Measurements from ENCODE around the gene SMIM35.
"Not testable (repeated sequence)": the region's sequence is repeated elsewhere in the genome, so short reads cannot be mapped to it uniquely, and the experiment has no call there.

The SMIM35 gene

GRCh38 chr11:117983163-117983475 lies 103.6 kb downstream of the SMIM35 start:
- H3K4me3 ChIP-seq (ENCODE audit: low read depth, low read length), result no peak overlapping the region
- no peaks in the 10 kb centered on the region for H3K36me3 ChIP-seq (ENCODE audit: control insufficient read depth, insufficient read depth, low read length)
- H3K79me2 ChIP-seq, result no peaks in the 10 kb centered on the region
- no peaks in the 10 kb centered on the region for H3K9me3 ChIP-seq (ENCODE audit: control insufficient read depth, low read length)
- no peak overlapping the region for H3K4me2 ChIP-seq (ENCODE audit: low read length)
- H3K27ac ChIP-seq, result no peak overlapping the region
- H3K27me3 ChIP-seq (ENCODE audit: control insufficient read depth, insufficient read depth, low read length), result no peaks in the 10 kb centered on the region
- no peaks in the 10 kb centered on the region for H3K4me1 ChIP-seq
- no peak overlapping the region for H2AFZ ChIP-seq
- no peak for TF ChIP-seq CTCF (IDR thresholded peaks at IDR 0.05)
- no peak overlapping the region for H3K9ac ChIP-seq

DNA sequence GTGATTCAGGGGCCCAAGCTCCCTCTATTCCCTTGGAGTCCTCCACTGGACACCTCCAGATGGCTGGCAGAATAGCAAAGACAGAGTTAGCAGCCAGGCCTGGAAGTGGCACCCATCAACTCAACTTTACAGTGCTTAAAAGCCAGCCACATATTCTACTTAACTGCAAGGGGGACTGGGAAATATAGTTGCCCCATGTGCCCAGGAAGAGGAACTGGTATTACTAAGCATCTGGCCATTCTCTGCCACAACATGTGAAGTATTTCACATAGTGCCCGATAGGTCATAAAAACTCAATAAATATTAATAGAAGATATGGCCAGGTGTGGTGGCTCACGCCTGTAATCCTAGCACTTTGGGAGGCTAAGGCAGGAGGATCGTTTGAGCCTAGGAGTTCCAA lies 106.0 kb downstream of the SMIM35 start:
- no peaks in the 10 kb centered on the region for H3K36me3 ChIP-seq (ENCODE audit: control insufficient read depth, insufficient read depth, low read length)
- H3K9me3 ChIP-seq (ENCODE audit: control insufficient read depth, low read length), result no peaks in the 10 kb centered on the region
- H3K27me3 ChIP-seq (ENCODE audit: control insufficient read depth, insufficient read depth, low read length), result no peaks in the 10 kb centered on the region
- H3K4me2 ChIP-seq (ENCODE audit: low read length), result no peak overlapping the region
- H3K4me1 ChIP-seq, result no peaks in the 10 kb centered on the region
- H3K79me2 ChIP-seq, result no peaks in the 10 kb centered on the region
- no peak overlapping the region for H3K4me3 ChIP-seq (ENCODE audit: low read depth, low read length)
- H3K27ac ChIP-seq, result no peak overlapping the region
- H2AFZ ChIP-seq, result no peak overlapping the region
- no peak overlapping the region for H3K9ac ChIP-seq
- TF ChIP-seq CTCF (IDR thresholded peaks at IDR 0.05), result no peak

DNA sequence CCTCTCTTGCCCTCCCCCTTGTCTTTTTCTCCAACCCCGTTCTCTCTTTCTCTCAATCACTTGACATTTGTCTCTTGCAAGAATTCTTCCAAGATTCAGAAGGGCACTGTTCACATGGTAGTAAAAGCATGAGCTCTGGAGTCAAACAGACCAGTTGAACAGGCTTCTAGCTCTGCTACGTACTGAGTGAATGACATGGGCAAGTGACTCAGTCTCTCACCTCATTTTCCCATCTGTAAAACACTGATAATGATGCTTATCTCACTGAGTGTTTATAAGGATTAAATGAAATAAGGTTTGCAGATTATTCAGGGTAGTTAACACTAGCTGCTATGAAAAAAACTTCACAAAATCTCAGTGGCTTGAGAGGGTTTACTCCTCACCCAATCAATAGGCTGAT lies 106.5 kb downstream of the SMIM35 start:
- Histone ChIP-seq H3K9ac (no peak overlapping the region), H3K4me3 (ENCODE audit: low read depth, low read length) (no peak overlapping the region), H3K4me1 (no peaks in the 10 kb centered on the region), H3K9me3 (ENCODE audit: control insufficient read depth, low read length) (no peaks in the 10 kb centered on the region), H3K79me2 (no peaks in the 10 kb centered on the region), H3K27ac (no peak overlapping the region), H3K4me2 (ENCODE audit: low read length) (no peak overlapping the region), H3K27me3 (ENCODE audit: control insufficient read depth, insufficient read depth, low read length) (no peaks in the 10 kb centered on the region), H3K36me3 (ENCODE audit: control insufficient read depth, insufficient read depth, low read length) (no peaks in the 10 kb centered on the region), H2AFZ (no peak overlapping the region)
- no peak for TF ChIP-seq CTCF (IDR thresholded peaks at IDR 0.05)

GRCh38 chr11:117979481-117980211 lies 107.1 kb downstream of the SMIM35 start:
- no peak overlapping the region for H3K4me2 ChIP-seq (ENCODE audit: low read length)
- no peak for TF ChIP-seq CTCF (IDR thresholded peaks at IDR 0.05)
- H3K4me3 ChIP-seq (ENCODE audit: low read depth, low read length), result no peak overlapping the region
- H3K79me2 ChIP-seq, result no peaks in the 10 kb centered on the region
- no peaks in the 10 kb centered on the region for H3K36me3 ChIP-seq (ENCODE audit: control insufficient read depth, insufficient read depth, low read length)
- H3K27ac ChIP-seq, result no peak overlapping the region
- H3K27me3 ChIP-seq (ENCODE audit: control insufficient read depth, insufficient read depth, low read length), result no peaks in the 10 kb centered on the region
- H2AFZ ChIP-seq, result no peak overlapping the region
- H3K9me3 ChIP-seq (ENCODE audit: control insufficient read depth, low read length), result no peaks in the 10 kb centered on the region
- H3K4me1 ChIP-seq, result no peaks in the 10 kb centered on the region
- no peak overlapping the region for H3K9ac ChIP-seq

- H3K9ac ChIP-seq, result no peak overlapping the region
- H3K79me2 ChIP-seq, result no peaks in the 10 kb centered on the region
- H3K36me3 ChIP-seq (ENCODE audit: control insufficient read depth, insufficient read depth, low read length), result no peaks in the 10 kb centered on the region
- H2AFZ ChIP-seq, result no peak overlapping the region
- H3K4me3 ChIP-seq (ENCODE audit: low read depth, low read length), result no peak overlapping the region
- TF ChIP-seq CTCF (IDR thresholded peaks at IDR 0.05), result no peak
- H3K27ac ChIP-seq, result no peak overlapping the region
- no peaks in the 10 kb centered on the region for H3K9me3 ChIP-seq (ENCODE audit: control insufficient read depth, low read length)
- no peaks in the 10 kb centered on the region for H3K4me1 ChIP-seq
- no peak overlapping the region for H3K4me2 ChIP-seq (ENCODE audit: low read length)
- no peaks in the 10 kb centered on the region for H3K27me3 ChIP-seq (ENCODE audit: control insufficient read depth, insufficient read depth, low read length)
Observed at GRCh38 chr11:117978991-117979390, 107.8 kb downstream of the SMIM35 start.

DNA sequence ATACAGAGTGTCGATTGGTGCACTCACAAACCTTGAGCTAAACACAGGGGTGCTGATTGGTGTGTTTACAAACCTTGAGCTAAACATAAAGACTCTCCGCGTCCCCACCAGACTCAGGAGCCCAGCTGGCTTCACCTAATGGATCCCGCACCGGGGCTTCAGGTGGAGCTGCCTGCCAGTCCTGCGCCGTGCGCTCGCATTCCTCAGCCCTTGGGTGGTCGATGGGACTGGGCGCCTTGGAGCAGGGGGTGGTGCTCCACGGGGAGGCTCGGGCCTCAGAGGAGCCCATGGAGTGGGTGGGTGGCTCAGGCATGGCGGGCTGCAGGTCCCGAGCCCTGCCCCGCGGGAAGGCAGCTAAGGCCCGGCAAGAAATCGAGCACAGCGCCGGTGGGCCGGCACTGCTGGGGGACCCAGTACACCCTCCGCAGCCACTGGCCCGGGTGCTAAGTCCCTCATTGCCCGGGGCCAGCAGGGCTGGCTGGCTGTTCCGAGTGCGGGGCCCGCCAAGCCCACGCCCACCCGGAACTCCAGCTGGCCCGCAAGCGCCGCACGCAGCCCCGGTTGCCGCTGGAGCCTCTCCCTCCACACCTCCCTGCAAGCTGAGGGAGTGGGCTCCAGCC lies 108.4 kb downstream of the SMIM35 start:
- not testable (repeated sequence) for H3K4me3 ChIP-seq (ENCODE audit: low read depth, low read length); H3K4me2 ChIP-seq (ENCODE audit: low read length); H3K9ac ChIP-seq; H3K36me3 ChIP-seq (ENCODE audit: control insufficient read depth, insufficient read depth, low read length); H3K27ac ChIP-seq; H2AFZ ChIP-seq; H3K79me2 ChIP-seq; H3K9me3 ChIP-seq (ENCODE audit: control insufficient read depth, low read length); H3K4me1 ChIP-seq; H3K27me3 ChIP-seq (ENCODE audit: control insufficient read depth, insufficient read depth, low read length)

DNA sequence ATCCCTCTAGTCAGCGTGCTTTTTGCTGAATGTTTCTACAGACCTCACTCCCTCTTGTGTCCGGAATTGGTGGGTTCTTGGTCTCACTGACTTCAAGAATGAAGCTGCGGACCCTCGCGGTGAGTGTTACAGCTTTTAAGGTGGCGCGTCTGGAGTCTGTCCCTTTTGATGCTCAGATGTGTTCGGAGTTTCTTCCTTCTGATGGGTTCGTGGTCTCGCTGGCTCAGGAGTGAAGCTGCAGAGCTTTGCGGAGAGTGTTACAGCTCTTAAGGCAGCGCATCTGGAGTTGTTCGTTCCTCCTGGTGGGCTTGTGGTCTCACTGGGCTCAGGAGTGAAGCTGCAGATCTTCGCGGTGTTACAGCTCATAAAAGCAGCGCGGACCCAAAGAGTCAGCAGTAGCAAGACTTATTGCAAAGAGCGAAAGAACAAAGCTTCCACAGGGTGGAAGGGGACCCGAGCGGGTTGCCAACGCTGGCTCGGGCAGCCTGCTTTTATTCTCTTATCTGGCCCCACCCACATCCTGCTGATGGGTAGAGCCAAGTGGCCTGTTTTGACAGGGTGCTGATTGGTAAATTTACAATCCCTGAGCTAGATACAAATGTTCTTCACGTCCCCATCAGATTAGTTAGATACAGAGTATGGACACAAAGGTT lies 109.0 kb downstream of the SMIM35 start:
- H3K79me2 ChIP-seq; H3K27me3 ChIP-seq (ENCODE audit: control insufficient read depth, insufficient read depth, low read length); H3K4me3 ChIP-seq (ENCODE audit: low read depth, low read length); H3K4me2 ChIP-seq (ENCODE audit: low read length); H2AFZ ChIP-seq; H3K36me3 ChIP-seq (ENCODE audit: control insufficient read depth, insufficient read depth, low read length); H3K27ac ChIP-seq; H3K9ac ChIP-seq; H3K9me3 ChIP-seq (ENCODE audit: control insufficient read depth, low read length); H3K4me1 ChIP-seq: not testable (repeated sequence)

Data from parathyroid adenoma (tissue), 2 donors.